Activated naive CD4-positive, alpha-beta T cell treated with anti-CD3 and anti-CD28 coated beads, Interleukin-2, amount 50 U/mL, for 24 hours (primary cell): ENCODE data around the gene BBS5.
"Not testable (repeated sequence)": the region's sequence is repeated elsewhere in the genome, so short reads cannot be mapped to it uniquely, and the experiment has no call there.

ENCODE experiments used
- H3K27ac Mint-ChIP-seq: one replicate; pipeline ENCODE4 v1.8.0; 2021; ENCODE audit warnings: mild to moderate bottlenecking, mixed read lengths
- H3K27me3 Mint-ChIP-seq: one replicate; pipeline ENCODE4 v1.8.0; 2021; ENCODE audit warnings: mixed read lengths
- H3K36me3 Mint-ChIP-seq: one replicate; pipeline ENCODE4 v1.8.0; 2021; ENCODE audit warnings: mixed read lengths
- H3K4me1 Mint-ChIP-seq: one replicate; pipeline ENCODE4 v1.8.0; 2021; ENCODE audit warnings: mixed read lengths
- H3K4me3 Mint-ChIP-seq: one replicate; pipeline ENCODE4 v1.8.0; 2021; ENCODE audit warnings: mild to moderate bottlenecking, mixed read lengths
- H3K9me3 Mint-ChIP-seq: one replicate; pipeline ENCODE4 v1.8.0; 2021; ENCODE audit warnings: mixed read lengths

The BBS5 gene

GRCh38 chr2:169510496-169510895 lies 31.2 kb downstream of the BBS5 start:
- H3K27me3 Mint-ChIP-seq: no peaks in the 10 kb centered on the region
- no peaks in the 10 kb centered on the region for H3K4me1 Mint-ChIP-seq
- no peaks in the 10 kb centered on the region for H3K9me3 Mint-ChIP-seq
- peaks cover 1% of the 10 kb centered on the region for H3K36me3 Mint-ChIP-seq
- H3K4me3 Mint-ChIP-seq: no peak overlapping the region
- no peak overlapping the region for H3K27ac Mint-ChIP-seq

- no peaks in the 10 kb centered on the region for H3K9me3 Mint-ChIP-seq
Observed at GRCh38 chr2:169511818-169512217, 32.5 kb downstream of the BBS5 start.

GRCh38 chr2:169512525-169512924 lies 33.2 kb downstream of the BBS5 start:
- no peaks in the 10 kb centered on the region for H3K9me3 Mint-ChIP-seq
- no peaks in the 10 kb centered on the region for H3K36me3 Mint-ChIP-seq
- no peak overlapping the region for H3K27ac Mint-ChIP-seq
- no peaks in the 10 kb centered on the region for H3K4me1 Mint-ChIP-seq
- no peak overlapping the region for H3K4me3 Mint-ChIP-seq
- H3K27me3 Mint-ChIP-seq: no peaks in the 10 kb centered on the region

More at GRCh38 chr2:169511818-169512217, 32.5 kb downstream of the BBS5 start:
- Mint-ChIP-seq H3K27ac (no peak overlapping the region), H3K4me3 (no peak overlapping the region), H3K27me3 (no peaks in the 10 kb centered on the region), H3K4me1 (no peaks in the 10 kb centered on the region), H3K36me3 (peaks cover 1% of the 10 kb centered on the region)

- H3K27me3 Mint-ChIP-seq: no peaks in the 10 kb centered on the region
- H3K9me3 Mint-ChIP-seq: no peaks in the 10 kb centered on the region
- H3K27ac Mint-ChIP-seq: no peak overlapping the region
- no peaks in the 10 kb centered on the region for H3K4me1 Mint-ChIP-seq
- no peaks in the 10 kb centered on the region for H3K36me3 Mint-ChIP-seq
- no peak overlapping the region for H3K4me3 Mint-ChIP-seq
Observed at GRCh38 chr2:169513094-169513493, 33.8 kb downstream of the BBS5 start.

GRCh38 chr2:169513926-169514325 lies 34.6 kb downstream of the BBS5 start:
- Mint-ChIP-seq H3K4me3 (no peak overlapping the region), H3K27ac (no peak overlapping the region), H3K4me1 (no peaks in the 10 kb centered on the region), H3K36me3 (no peaks in the 10 kb centered on the region), H3K9me3 (no peaks in the 10 kb centered on the region), H3K27me3 (no peaks in the 10 kb centered on the region)

GRCh38 chr2:169514758-169515157 lies 35.5 kb downstream of the BBS5 start:
- H3K4me3 Mint-ChIP-seq, H3K27me3 Mint-ChIP-seq, H3K27ac Mint-ChIP-seq, H3K9me3 Mint-ChIP-seq, H3K4me1 Mint-ChIP-seq, H3K36me3 Mint-ChIP-seq: not testable (repeated sequence)

GRCh38 chr2:169516488-169516995 lies 37.2 kb downstream of the BBS5 start:
- H3K27ac Mint-ChIP-seq, H3K4me1 Mint-ChIP-seq, H3K9me3 Mint-ChIP-seq, H3K36me3 Mint-ChIP-seq, H3K27me3 Mint-ChIP-seq, H3K4me3 Mint-ChIP-seq: not testable (repeated sequence)

GRCh38 chr2:169520896-169521295 lies 41.6 kb downstream of the BBS5 start:
- Mint-ChIP-seq H3K36me3 (peaks cover 2% of the 10 kb centered on the region), H3K4me3 (no peak overlapping the region), H3K27ac (no peak overlapping the region), H3K4me1 (no peaks in the 10 kb centered on the region), H3K27me3 (no peaks in the 10 kb centered on the region), H3K9me3 (no peaks in the 10 kb centered on the region)

- H3K36me3 Mint-ChIP-seq: peaks cover 2% of the 10 kb centered on the region
- no peak overlapping the region for H3K27ac Mint-ChIP-seq
Observed at GRCh38 chr2:169523681-169524080, 44.4 kb downstream of the BBS5 start.

GRCh38 chr2:169525434-169525833 lies 46.1 kb downstream of the BBS5 start:
- Mint-ChIP-seq H3K4me3 (no peak overlapping the region), H3K36me3 (peaks cover 2% of the 10 kb centered on the region)

More at GRCh38 chr2:169523681-169524080, 44.4 kb downstream of the BBS5 start:
- no peaks in the 10 kb centered on the region for H3K27me3 Mint-ChIP-seq
- H3K4me1 Mint-ChIP-seq: no peaks in the 10 kb centered on the region
- H3K9me3 Mint-ChIP-seq: no peaks in the 10 kb centered on the region
- H3K4me3 Mint-ChIP-seq: no peak overlapping the region

GRCh38 chr2:169526451-169526850 lies 47.2 kb downstream of the BBS5 start:
- H3K27ac Mint-ChIP-seq: no peak overlapping the region
- no peaks in the 10 kb centered on the region for H3K4me1 Mint-ChIP-seq
- H3K36me3 Mint-ChIP-seq: peaks cover 4% of the 10 kb centered on the region
- no peaks in the 10 kb centered on the region for H3K9me3 Mint-ChIP-seq
- H3K27me3 Mint-ChIP-seq: no peaks in the 10 kb centered on the region
- H3K4me3 Mint-ChIP-seq: no peak overlapping the region

More at GRCh38 chr2:169525434-169525833, 46.1 kb downstream of the BBS5 start:
- H3K27me3 Mint-ChIP-seq: no peaks in the 10 kb centered on the region
- no peak overlapping the region for H3K27ac Mint-ChIP-seq
- no peaks in the 10 kb centered on the region for H3K4me1 Mint-ChIP-seq
- H3K9me3 Mint-ChIP-seq: no peaks in the 10 kb centered on the region

- H3K27me3 Mint-ChIP-seq: no peaks in the 10 kb centered on the region
- no peaks in the 10 kb centered on the region for H3K4me1 Mint-ChIP-seq
- no peak overlapping the region for H3K4me3 Mint-ChIP-seq
- H3K36me3 Mint-ChIP-seq: peaks cover 2% of the 10 kb centered on the region
- H3K27ac Mint-ChIP-seq: no peak overlapping the region
- no peaks in the 10 kb centered on the region for H3K9me3 Mint-ChIP-seq
Observed at GRCh38 chr2:169528271-169528701, 49.0 kb downstream of the BBS5 start.

GRCh38 chr2:169539460-169539859 lies 60.2 kb downstream of the BBS5 start:
- H3K9me3 Mint-ChIP-seq, H3K27ac Mint-ChIP-seq, H3K4me1 Mint-ChIP-seq, H3K4me3 Mint-ChIP-seq, H3K27me3 Mint-ChIP-seq: not testable (repeated sequence)
- H3K36me3 Mint-ChIP-seq: peaks cover 12% of the 10 kb centered on the region

- Mint-ChIP-seq H3K27me3 (no peaks in the 10 kb centered on the region), H3K27ac (no peak overlapping the region), H3K4me3 (no peak overlapping the region), H3K4me1 (no peaks in the 10 kb centered on the region), H3K9me3 (no peaks in the 10 kb centered on the region), H3K36me3 (peaks cover 12% of the 10 kb centered on the region)
Observed at GRCh38 chr2:169540146-169540545, 60.9 kb downstream of the BBS5 start.

GRCh38 chr2:169542433-169542832 lies 63.1 kb downstream of the BBS5 start:
- Mint-ChIP-seq H3K4me1 (no peaks in the 10 kb centered on the region), H3K27ac (no peak overlapping the region), H3K4me3 (no peak overlapping the region), H3K9me3 (no peaks in the 10 kb centered on the region), H3K36me3 (peaks cover 18% of the 10 kb centered on the region), H3K27me3 (no peaks in the 10 kb centered on the region)

- Mint-ChIP-seq H3K9me3 (no peaks in the 10 kb centered on the region), H3K27me3 (no peaks in the 10 kb centered on the region), H3K4me1 (no peaks in the 10 kb centered on the region), H3K36me3 (peaks cover 18% of the 10 kb centered on the region), H3K27ac (no peak overlapping the region), H3K4me3 (no peak overlapping the region)
Observed at GRCh38 chr2:169546756-169547155, 67.5 kb downstream of the BBS5 start.
